Measurements from ENCODE around the gene PLEKHG4B. TPM values are rescaled to one million over a fixed set of nuclear protein-coding genes. Genes with fewer than 3 reads are reported as not detected.
"Not testable (repeated sequence)": the region's sequence is repeated elsewhere in the genome, so short reads cannot be mapped to it uniquely, and the experiment has no call there.

PLEKHG4B gene
- total and polyA plus RNA-seq, 10 donors: under 0.01 to 0.51 (median 0.20) TPM; not detected in 2

- H3K9me3 ChIP-seq: peaks cover 0 to 10% (median 0%) of the 10 kb centered on the region in 8 donors
- no peaks in the 10 kb centered on the region for H3K36me3 ChIP-seq
- DNase-seq: no peak
- TF ChIP-seq POLR2AphosphoS5 (IDR thresholded peaks at IDR 0.05) (no peak), CTCF (IDR thresholded peaks at IDR 0.05 in 8 of 11, conservative IDR thresholded peaks at IDR 0.05 in 3 of 11) (no peak), POLR2A (IDR thresholded peaks at IDR 0.05) (no peak)
- no peak overlapping the region for H3K27ac ChIP-seq
- peaks cover 0 to 57% (median 0%) of the 10 kb centered on the region in 7 donors for H3K27me3 ChIP-seq (replicated peaks in 1 of 7)
- H3K4me1 ChIP-seq: no peaks in the 10 kb centered on the region
- WGBS, 5 donors: 71 to 90% (median 87%) methylated on average over 1 of the region's 1 CpG
- H3K4me3 ChIP-seq: no peak overlapping the region
- intact Hi-C loops (cut with DNase I; ENCODE audit: low total_unique reads): no loop called here
Measured at GRCh38 chr5:70440-70839, 21.5 kb upstream of the PLEKHG4B start.

GRCh38 chr5:72316-73180 is 19.4 kb upstream of the PLEKHG4B start:
- 85 to 91% (median 85%) methylated on average over 18 to 31 of the region's 31 CpGs for WGBS, 5 donors
- DNase-seq; H3K9me3 ChIP-seq; H3K27ac ChIP-seq; H3K4me1 ChIP-seq; H3K36me3 ChIP-seq; intact Hi-C loops (cut with DNase I; ENCODE audit: low total_unique reads); H3K4me3 ChIP-seq: not testable (repeated sequence)
- peaks cover 0 to 36% (median 0%) of the 10 kb centered on the region in 7 donors for H3K27me3 ChIP-seq (replicated peaks in 1 of 7)

GRCh38 chr5:73181-73447 is 18.9 kb upstream of the PLEKHG4B start:
- WGBS, 5 donors: 74 to 89% (median 79%) methylated on average over 2 to 7 of the region's 9 CpGs

DNA sequence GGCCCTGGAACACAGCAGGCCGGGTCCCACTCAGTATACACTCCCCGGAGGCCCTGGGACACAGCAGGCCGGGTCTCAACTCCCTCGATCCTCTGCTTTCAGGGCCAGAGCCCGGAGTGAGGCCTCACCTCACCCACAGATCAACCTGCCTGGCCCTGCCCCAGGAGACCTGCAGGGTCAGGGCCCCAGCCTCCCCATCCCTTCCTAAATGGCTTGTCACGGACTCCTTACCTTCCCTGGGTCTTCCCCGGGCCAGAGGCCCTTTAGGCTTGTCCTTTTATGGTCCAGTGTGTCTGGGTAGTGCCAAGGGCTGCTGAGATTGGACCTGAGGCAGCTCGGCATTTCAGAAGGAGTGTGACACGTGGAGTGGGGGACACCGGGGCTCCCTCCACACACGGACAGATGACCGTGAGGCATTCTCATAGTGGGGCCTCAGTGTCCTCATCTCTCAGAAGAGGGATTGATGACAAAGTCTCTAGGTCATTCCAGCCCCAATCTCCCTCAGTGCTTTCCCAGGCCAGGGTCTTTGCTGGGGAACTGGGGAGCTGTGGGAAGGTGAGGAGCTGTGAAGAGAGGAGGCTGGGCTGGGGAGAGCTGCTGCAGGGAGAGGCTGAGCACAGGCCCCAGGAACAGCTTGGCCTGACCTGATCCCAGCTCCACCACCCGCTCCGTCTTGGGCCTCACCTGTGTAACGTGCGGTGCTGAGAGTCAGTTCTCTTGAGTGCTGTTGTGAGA is 18.0 kb upstream of the PLEKHG4B start:
- no peaks in the 10 kb centered on the region for H3K4me1 ChIP-seq
- 85 to 93% (median 87%) methylated on average over 15 to 16 of the region's 16 CpGs for WGBS, 5 donors
- TF ChIP-seq CTCF (IDR thresholded peaks at IDR 0.05 in 8 of 11, conservative IDR thresholded peaks at IDR 0.05 in 3 of 11): no peak
- no peak for TF ChIP-seq POLR2AphosphoS5 (IDR thresholded peaks at IDR 0.05)
- no peak for TF ChIP-seq POLR2A (IDR thresholded peaks at IDR 0.05)
- intact Hi-C loops (cut with DNase I; ENCODE audit: low total_unique reads): no loop called here
- no peaks in the 10 kb centered on the region for H3K36me3 ChIP-seq
- H3K4me3 ChIP-seq: no peak overlapping the region
- H3K27ac ChIP-seq: no peak overlapping the region
- no peak for DNase-seq
- peaks cover 0 to under 1% (median 0%) of the 10 kb centered on the region in 8 donors for H3K9me3 ChIP-seq
- H3K27me3 ChIP-seq (replicated peaks in 1 of 7): peaks cover 0 to 22% (median 0%) of the 10 kb centered on the region in 7 donors

More at GRCh38 chr5:73181-73447, 18.9 kb upstream of the PLEKHG4B start:
- H3K27ac ChIP-seq; intact Hi-C loops (cut with DNase I; ENCODE audit: low total_unique reads); H3K4me3 ChIP-seq; DNase-seq; H3K36me3 ChIP-seq; H3K4me1 ChIP-seq; H3K9me3 ChIP-seq: not testable (repeated sequence)
- peaks cover 0 to 30% (median 0%) of the 10 kb centered on the region in 7 donors for H3K27me3 ChIP-seq (replicated peaks in 1 of 7)

DNA sequence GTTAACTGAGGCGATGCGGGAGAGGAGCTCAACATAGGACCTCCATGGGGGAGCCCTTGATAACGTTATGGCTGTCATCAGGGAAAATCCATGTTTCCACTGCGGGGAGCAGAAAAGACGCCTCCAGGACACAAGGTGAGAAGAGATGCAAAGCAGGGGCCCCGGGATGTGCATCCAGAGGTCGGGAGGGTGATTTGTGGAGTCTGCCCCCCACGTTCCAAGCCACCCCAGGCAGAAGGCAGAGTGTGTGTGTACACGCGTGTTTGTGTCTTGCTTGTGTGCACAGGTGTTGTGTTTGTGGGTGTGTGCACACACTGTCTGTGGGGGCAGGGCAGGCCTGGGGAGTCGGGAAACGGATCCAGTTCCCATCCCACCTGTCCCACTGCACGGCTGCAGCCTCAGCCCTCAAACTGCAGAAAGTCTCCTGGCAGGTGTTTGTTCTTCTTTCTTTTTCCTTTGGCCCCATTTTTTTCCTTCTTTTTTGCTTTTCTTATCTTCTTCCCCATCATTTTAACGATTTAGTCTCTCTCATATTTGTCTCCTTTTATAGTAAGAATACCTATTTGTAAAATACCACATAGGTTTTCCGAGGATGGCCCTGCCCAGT is 17.4 kb upstream of the PLEKHG4B start:
- Histone ChIP-seq H3K4me1 (no peaks in the 10 kb centered on the region), H3K9me3 (no peaks in the 10 kb centered on the region), H3K4me3 (no peak overlapping the region), H3K36me3 (no peaks in the 10 kb centered on the region), H3K27ac (no peak overlapping the region), H3K27me3 (replicated peaks in 1 of 7) (peaks cover 0 to 21% (median 0%) of the 10 kb centered on the region in 7 donors)
- TF ChIP-seq CTCF (IDR thresholded peaks at IDR 0.05 in 8 of 11, conservative IDR thresholded peaks at IDR 0.05 in 3 of 11) (no peak), POLR2AphosphoS5 (IDR thresholded peaks at IDR 0.05) (no peak), POLR2A (IDR thresholded peaks at IDR 0.05) (no peak)
- DNase-seq: no peak
- intact Hi-C loops (cut with DNase I; ENCODE audit: low total_unique reads): no loop called here
- 80 to 90% (median 84%) methylated on average over 15 of the region's 15 CpGs for WGBS, 5 donors

Data from spleen (tissue), 11 donors.